Esophagus squamous epithelium (tissue), 4 donors: Measurements from ENCODE around the gene INTS7.

Experiments
- POLR2A ChIP-seq, 4 donors: fragments of 450-650 bp; IDR thresholded peaks; one replicate each; pipeline ENCODE4 v1.6.1; 2017; ENCODE audit warnings: antibody characterized with exemption in 4 of 4, mild to moderate bottlenecking in 4 of 4, moderate library complexity in 3 of 4
- TF ChIP-seq, protein P1 (sequence below), 6 experiments: fragments of 450-650 bp in 4 of 6; fragments of 200-600 bp in 2 of 6; sonication (generic) in 2 of 6; IDR thresholded peaks; one replicate each; pipeline ENCODE4 v1.5.1; 2016 to 2019; ENCODE audit warnings: antibody characterized with exemption in 6 of 6, mild to moderate bottlenecking in 4 of 6, moderate library complexity in 4 of 6

DNA sequence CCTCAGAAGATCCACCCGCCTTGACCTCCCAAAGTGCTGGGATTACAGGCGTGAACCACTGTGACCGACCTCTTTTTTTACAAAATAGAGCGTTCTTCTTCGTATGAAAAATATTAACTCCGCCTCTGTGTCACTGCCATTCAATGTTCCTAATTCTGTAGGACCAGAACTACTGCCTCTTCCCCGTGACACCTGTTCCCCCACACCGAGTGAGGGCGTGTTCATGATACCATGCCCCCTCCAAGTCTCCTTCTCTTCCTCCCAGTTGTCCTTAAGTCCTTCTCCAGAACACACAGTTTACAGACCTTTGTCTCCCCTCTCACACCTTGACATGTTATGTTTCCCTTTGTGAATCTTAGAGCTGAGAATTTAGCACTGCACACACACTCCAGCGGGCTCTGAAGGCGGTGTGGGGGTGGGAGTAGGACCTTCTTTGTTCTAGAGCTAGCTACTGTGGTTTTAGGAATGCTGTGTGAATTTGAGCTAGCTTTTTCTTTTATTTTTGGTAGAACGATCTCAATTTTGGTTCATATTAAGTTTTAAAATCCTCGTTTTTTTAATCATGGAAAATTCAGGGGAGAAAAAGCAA lies 122.4 kb downstream of the INTS7 start:
- TF ChIP-seq POLR2A (IDR thresholded peaks at IDR 0.05) = no peak
- TF ChIP-seq, protein P1, sequence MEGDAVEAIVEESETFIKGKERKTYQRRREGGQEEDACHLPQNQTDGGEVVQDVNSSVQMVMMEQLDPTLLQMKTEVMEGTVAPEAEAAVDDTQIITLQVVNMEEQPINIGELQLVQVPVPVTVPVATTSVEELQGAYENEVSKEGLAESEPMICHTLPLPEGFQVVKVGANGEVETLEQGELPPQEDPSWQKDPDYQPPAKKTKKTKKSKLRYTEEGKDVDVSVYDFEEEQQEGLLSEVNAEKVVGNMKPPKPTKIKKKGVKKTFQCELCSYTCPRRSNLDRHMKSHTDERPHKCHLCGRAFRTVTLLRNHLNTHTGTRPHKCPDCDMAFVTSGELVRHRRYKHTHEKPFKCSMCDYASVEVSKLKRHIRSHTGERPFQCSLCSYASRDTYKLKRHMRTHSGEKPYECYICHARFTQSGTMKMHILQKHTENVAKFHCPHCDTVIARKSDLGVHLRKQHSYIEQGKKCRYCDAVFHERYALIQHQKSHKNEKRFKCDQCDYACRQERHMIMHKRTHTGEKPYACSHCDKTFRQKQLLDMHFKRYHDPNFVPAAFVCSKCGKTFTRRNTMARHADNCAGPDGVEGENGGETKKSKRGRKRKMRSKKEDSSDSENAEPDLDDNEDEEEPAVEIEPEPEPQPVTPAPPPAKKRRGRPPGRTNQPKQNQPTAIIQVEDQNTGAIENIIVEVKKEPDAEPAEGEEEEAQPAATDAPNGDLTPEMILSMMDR (IDR thresholded peaks at IDR 0.05) = no peak
